ENCODE data around the gene TNFRSF1A. TPM values are rescaled to one million over a fixed set of nuclear protein-coding genes. Genes with fewer than 3 reads are reported as not detected.

The TNFRSF1A gene
- total and polyA plus RNA-seq, 2 of the 13 experiments (the other 11 are each of a cell fraction or from before 2014, with no cell fraction given), result 41.5 to 61.2 TPM

DNA sequence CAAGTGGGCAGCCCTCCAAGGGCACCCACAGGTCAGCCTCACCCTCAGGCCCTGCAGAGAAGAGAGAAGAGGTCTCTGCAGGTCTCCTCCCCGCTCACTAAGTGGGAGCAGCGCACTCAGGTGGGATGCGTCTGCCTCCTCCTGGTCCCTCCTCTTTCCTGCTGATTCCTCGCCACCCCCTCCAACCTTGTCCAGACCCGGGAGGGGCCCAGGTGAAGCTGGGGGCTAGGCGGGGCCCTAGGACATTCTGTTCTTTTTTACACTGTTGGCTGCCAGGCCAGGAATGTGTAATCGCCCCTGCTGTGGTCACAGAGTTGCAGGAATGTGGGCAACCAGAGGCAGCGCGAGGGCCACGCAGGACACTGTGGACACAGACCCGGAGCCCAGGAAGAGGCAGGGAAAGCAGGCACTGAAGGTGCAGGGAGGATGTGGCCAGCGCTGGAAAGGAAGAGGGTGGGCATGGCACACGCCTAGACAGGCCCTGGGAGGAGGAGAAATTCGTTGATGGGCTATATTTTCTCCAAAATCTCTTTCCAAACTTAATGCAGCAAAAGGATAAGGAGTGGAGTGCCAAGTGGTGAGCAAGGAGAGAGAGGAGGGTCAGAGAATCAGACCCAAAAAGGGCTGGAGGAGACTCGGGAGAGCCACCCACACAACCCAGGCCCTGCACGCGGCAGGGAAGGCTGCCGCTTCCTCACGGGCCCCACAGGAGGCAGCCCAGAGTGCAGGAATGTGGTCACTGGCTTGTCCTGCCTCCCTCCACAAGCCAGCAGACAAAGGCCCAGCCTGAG lies 34.4 kb upstream of the TNFRSF1A start (continued):
- peak; percentile 85; the same call in 1 of the 2 replicates for TF ChIP-seq ARHGAP35 (CRISPR knock-in tag; IDR thresholded peaks at IDR 0.05; ENCODE audit: borderline replicate concordance)
- TF ChIP-seq, protein P1, sequence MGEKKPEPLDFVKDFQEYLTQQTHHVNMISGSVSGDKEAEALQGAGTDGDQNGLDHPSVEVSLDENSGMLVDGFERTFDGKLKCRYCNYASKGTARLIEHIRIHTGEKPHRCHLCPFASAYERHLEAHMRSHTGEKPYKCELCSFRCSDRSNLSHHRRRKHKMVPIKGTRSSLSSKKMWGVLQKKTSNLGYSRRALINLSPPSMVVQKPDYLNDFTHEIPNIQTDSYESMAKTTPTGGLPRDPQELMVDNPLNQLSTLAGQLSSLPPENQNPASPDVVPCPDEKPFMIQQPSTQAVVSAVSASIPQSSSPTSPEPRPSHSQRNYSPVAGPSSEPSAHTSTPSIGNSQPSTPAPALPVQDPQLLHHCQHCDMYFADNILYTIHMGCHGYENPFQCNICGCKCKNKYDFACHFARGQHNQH (CRISPR knock-in tag; IDR thresholded peaks at IDR 0.05), result 0 out of 2 replicates have a peak, but pooled peaks have one; percentile 37
- peak; percentile 34; the same call in 1 of the 2 replicates for TF ChIP-seq RAD21 (CRISPR knock-in tag; IDR thresholded peaks at IDR 0.05)
- TF ChIP-seq SNRNP70 (IDR thresholded peaks at IDR 0.05; ENCODE audit: low read depth, low read length), result no peak
- TF ChIP-seq, protein P2, sequence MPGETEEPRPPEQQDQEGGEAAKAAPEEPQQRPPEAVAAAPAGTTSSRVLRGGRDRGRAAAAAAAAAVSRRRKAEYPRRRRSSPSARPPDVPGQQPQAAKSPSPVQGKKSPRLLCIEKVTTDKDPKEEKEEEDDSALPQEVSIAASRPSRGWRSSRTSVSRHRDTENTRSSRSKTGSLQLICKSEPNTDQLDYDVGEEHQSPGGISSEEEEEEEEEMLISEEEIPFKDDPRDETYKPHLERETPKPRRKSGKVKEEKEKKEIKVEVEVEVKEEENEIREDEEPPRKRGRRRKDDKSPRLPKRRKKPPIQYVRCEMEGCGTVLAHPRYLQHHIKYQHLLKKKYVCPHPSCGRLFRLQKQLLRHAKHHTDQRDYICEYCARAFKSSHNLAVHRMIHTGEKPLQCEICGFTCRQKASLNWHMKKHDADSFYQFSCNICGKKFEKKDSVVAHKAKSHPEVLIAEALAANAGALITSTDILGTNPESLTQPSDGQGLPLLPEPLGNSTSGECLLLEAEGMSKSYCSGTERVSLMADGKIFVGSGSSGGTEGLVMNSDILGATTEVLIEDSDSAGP (CRISPR knock-in tag; IDR thresholded peaks at IDR 0.05; ENCODE audit: borderline replicate concordance), result 0 out of 2 replicates have a peak, but pooled peaks have one; percentile 31
- TF ChIP-seq FOXJ3 (CRISPR knock-in tag; IDR thresholded peaks at IDR 0.05; ENCODE audit: borderline replicate concordance), result no peak
- TF ChIP-seq, protein P3, sequence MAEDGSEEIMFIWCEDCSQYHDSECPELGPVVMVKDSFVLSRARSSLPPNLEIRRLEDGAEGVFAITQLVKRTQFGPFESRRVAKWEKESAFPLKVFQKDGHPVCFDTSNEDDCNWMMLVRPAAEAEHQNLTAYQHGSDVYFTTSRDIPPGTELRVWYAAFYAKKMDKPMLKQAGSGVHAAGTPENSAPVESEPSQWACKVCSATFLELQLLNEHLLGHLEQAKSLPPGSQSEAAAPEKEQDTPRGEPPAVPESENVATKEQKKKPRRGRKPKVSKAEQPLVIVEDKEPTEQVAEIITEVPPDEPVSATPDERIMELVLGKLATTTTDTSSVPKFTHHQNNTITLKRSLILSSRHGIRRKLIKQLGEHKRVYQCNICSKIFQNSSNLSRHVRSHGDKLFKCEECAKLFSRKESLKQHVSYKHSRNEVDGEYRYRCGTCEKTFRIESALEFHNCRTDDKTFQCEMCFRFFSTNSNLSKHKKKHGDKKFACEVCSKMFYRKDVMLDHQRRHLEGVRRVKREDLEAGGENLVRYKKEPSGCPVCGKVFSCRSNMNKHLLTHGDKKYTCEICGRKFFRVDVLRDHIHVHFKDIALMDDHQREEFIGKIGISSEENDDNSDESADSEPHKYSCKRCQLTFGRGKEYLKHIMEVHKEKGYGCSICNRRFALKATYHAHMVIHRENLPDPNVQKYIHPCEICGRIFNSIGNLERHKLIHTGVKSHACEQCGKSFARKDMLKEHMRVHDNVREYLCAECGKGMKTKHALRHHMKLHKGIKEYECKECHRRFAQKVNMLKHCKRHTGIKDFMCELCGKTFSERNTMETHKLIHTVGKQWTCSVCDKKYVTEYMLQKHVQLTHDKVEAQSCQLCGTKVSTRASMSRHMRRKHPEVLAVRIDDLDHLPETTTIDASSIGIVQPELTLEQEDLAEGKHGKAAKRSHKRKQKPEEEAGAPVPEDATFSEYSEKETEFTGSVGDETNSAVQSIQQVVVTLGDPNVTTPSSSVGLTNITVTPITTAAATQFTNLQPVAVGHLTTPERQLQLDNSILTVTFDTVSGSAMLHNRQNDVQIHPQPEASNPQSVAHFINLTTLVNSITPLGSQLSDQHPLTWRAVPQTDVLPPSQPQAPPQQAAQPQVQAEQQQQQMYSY (CRISPR knock-in tag; IDR thresholded peaks at IDR 0.05), result no peak
- no peak for TF ChIP-seq SMARCC2 (IDR thresholded peaks at IDR 0.05)
- TF ChIP-seq, protein P4, sequence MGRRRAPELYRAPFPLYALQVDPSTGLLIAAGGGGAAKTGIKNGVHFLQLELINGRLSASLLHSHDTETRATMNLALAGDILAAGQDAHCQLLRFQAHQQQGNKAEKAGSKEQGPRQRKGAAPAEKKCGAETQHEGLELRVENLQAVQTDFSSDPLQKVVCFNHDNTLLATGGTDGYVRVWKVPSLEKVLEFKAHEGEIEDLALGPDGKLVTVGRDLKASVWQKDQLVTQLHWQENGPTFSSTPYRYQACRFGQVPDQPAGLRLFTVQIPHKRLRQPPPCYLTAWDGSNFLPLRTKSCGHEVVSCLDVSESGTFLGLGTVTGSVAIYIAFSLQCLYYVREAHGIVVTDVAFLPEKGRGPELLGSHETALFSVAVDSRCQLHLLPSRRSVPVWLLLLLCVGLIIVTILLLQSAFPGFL (CRISPR knock-in tag; IDR thresholded peaks at IDR 0.05), result no peak
- no peak for TF ChIP-seq MBD4 (IDR thresholded peaks at IDR 0.05; ENCODE audit: borderline replicate concordance, low read length)
- no peak for TF ChIP-seq KDM1A (CRISPR knock-in tag; IDR thresholded peaks at IDR 0.05)
- TF ChIP-seq RBFOX2 (IDR thresholded peaks at IDR 0.05; ENCODE audit: low read depth, low read length), result 0 out of 2 replicates have a peak, but pooled peaks have one; percentile 41
- 0 out of 2 replicates have a peak, but pooled peaks have one; percentile 15 for TF ChIP-seq THAP11 (CRISPR knock-in tag; IDR thresholded peaks at IDR 0.05)
- peak; percentile 50 for TF ChIP-seq YEATS4 (CRISPR knock-in tag; IDR thresholded peaks at IDR 0.05; ENCODE audit: borderline replicate concordance)
- TF ChIP-seq, protein P5, sequence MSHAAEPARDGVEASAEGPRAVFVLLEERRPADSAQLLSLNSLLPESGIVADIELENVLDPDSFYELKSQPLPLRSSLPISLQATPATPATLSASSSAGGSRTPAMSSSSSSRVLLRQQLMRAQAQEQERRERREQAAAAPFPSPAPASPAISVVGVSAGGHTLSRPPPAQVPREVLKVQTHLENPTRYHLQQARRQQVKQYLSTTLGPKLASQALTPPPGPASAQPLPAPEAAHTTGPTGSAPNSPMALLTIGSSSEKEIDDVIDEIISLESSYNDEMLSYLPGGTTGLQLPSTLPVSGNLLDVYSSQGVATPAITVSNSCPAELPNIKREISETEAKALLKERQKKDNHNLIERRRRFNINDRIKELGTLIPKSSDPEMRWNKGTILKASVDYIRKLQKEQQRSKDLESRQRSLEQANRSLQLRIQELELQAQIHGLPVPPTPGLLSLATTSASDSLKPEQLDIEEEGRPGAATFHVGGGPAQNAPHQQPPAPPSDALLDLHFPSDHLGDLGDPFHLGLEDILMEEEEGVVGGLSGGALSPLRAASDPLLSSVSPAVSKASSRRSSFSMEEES (CRISPR knock-in tag; IDR thresholded peaks at IDR 0.05), result 0 out of 2 replicates have a peak, but pooled peaks have one; percentile 25
- TF ChIP-seq ZSCAN29 (CRISPR knock-in tag; conservative IDR thresholded peaks at IDR 0.05), result peak; percentile 59; the same call in 1 of the 2 replicates
- TF ChIP-seq SALL2 (CRISPR knock-in tag; IDR thresholded peaks at IDR 0.05), result peak; percentile 35; the same call in 1 of the 2 replicates
